Measurements from ENCODE around the gene ARTN. TPM values are rescaled to one million over a fixed set of nuclear protein-coding genes. Genes with fewer than 3 reads are reported as not detected.

The ARTN gene
- polyA plus RNA-seq, 3 donors, result 0.15 TPM; not detected in 2

- Mint-ChIP-seq H3K36me3 (peaks cover 29 to 31% of the 10 kb centered on the region in 2 donors), H3K4me1 (peaks cover 69% of the 10 kb centered on the region), H3K9me3 (peaks cover 0 to 2% (median 0%) of the 10 kb centered on the region in 7 donors), H3K4me3 (peak within 1 kb of the TSS; percentile 84 to 89), H3K27me3 (ENCODE audit: low read depth in 3 of 3) (peaks cover 4 to 8% (median 6%) of the 10 kb centered on the region in 3 donors), H3K27ac (peak within 1 kb of the TSS; percentile 37 to 75 (median 66))
- Histone ChIP-seq H3K79me2 (ENCODE audit: insufficient read depth, low read length) (peaks cover 35% of the 10 kb centered on the region), H3K9me3 (replicated peaks in 1 of 2; ENCODE audit: control insufficient read depth in 1 of 2, insufficient read depth in 1 of 2, low read length in 2 of 2) (no peaks in the 10 kb centered on the region), H3K27ac (ENCODE audit: low read depth in 1 of 2, low read length in 2 of 2) (peak within 1 kb of the TSS in 1 of 2 donors; percentile 6), H3K4me3 (replicated peaks in 1 of 3; ENCODE audit: low read depth in 2 of 3, low read length in 3 of 3) (peak within 1 kb of the TSS; percentile 29 to 98 (median 42)), H3K27me3 (ENCODE audit: control insufficient read depth in 2 of 2, insufficient read depth in 2 of 2, low read length in 2 of 2) (no peaks in the 10 kb centered on the region), H4K20me1 (ENCODE audit: insufficient read depth, low read length) (peaks cover 45% of the 10 kb centered on the region), H3K4me2 (replicated peaks; ENCODE audit: extremely low read depth, low read length, poor library complexity, severe bottlenecking) (peak within 1 kb of the TSS; percentile 91), H3K4me1 (ENCODE audit: control insufficient read depth in 1 of 2, insufficient read depth in 2 of 2, low read length in 2 of 2) (peaks cover 55 to 73% of the 10 kb centered on the region in 2 donors), H3K9ac (ENCODE audit: insufficient read depth, low read length, poor library complexity, severe bottlenecking) (peak within 1 kb of the TSS; percentile 34), H3K36me3 (replicated peaks in 1 of 2; ENCODE audit: control insufficient read depth in 1 of 2, insufficient read depth in 2 of 2, low read length in 2 of 2) (peaks cover 19 to 25% of the 10 kb centered on the region in 2 donors), H2AFZ (ENCODE audit: insufficient read depth, low read depth, low read length, poor library complexity, severe bottlenecking) (peak within 1 kb of the TSS; percentile 14)
- DNase-seq, result no peak
- no peak for TF ChIP-seq CTCF (IDR thresholded peaks at IDR 0.05)
- intact Hi-C loops (cut with micrococcal nuclease), result loop anchor here in 1 of 2 donors (10.0 kb wide), 2 partner anchors 324 to 376 kb away; partner anchors contain the start of genes ERI3 and KDM4A
- 8% methylated on average over 40 of the region's 54 CpGs for WGBS (ENCODE audit: insufficient coverage)
These were observed 45.1 kb downstream of the ARTN start, which contains the start of gene B4GALT2 for GRCh38 chr1:43978551-43979260. Gene B4GALT2 (plus strand): TSS chr1:43979210. CDS start chr1:43981161, 1,951 bp downstream.

GRCh38 chr1:43979261-43979527 lies 45.6 kb downstream of the ARTN start:
- peaks cover 65% of the 10 kb centered on the region for H3K4me1 Mint-ChIP-seq
- H3K4me1 ChIP-seq (ENCODE audit: control insufficient read depth in 1 of 2, insufficient read depth in 2 of 2, low read length in 2 of 2), result peaks cover 52 to 68% of the 10 kb centered on the region in 2 donors
- intact Hi-C loops (cut with micrococcal nuclease), result loop anchor here in 1 of 2 donors (10.0 kb wide), 2 partner anchors 324 to 376 kb away; partner anchors contain the start of genes ERI3 and KDM4A

More at GRCh38 chr1:43979261-43979527, 45.6 kb downstream of the ARTN start:
- Mint-ChIP-seq H3K27me3 (ENCODE audit: low read depth in 3 of 3) (peaks cover 4 to 6% (median 5%) of the 10 kb centered on the region in 3 donors), H3K4me3 (no peak overlapping the region), H3K27ac (no peak overlapping the region), H3K9me3 (peaks cover 0 to 2% (median 0%) of the 10 kb centered on the region in 7 donors), H3K36me3 (peaks cover 30 to 31% of the 10 kb centered on the region in 2 donors)
- H3K36me3 ChIP-seq (replicated peaks in 1 of 2; ENCODE audit: control insufficient read depth in 1 of 2, insufficient read depth in 2 of 2, low read length in 2 of 2), result peaks cover 19 to 25% of the 10 kb centered on the region in 2 donors
- peak overlapping the region; percentile 14 for H2AFZ ChIP-seq (ENCODE audit: insufficient read depth, low read depth, low read length, poor library complexity, severe bottlenecking)
- H3K4me3 ChIP-seq (replicated peaks in 1 of 3; ENCODE audit: low read depth in 2 of 3, low read length in 3 of 3), result peak overlapping the region in 2 of 3 experiments; percentile 9 to 68
- peaks cover 35% of the 10 kb centered on the region for H3K79me2 ChIP-seq (ENCODE audit: insufficient read depth, low read length)
- H4K20me1 ChIP-seq (ENCODE audit: insufficient read depth, low read length), result peaks cover 45% of the 10 kb centered on the region
- no peaks in the 10 kb centered on the region for H3K9me3 ChIP-seq (replicated peaks in 1 of 2; ENCODE audit: control insufficient read depth in 1 of 2, insufficient read depth in 1 of 2, low read length in 2 of 2)
- peak overlapping the region; percentile 27 for H3K9ac ChIP-seq (ENCODE audit: insufficient read depth, low read length, poor library complexity, severe bottlenecking)
- H3K27me3 ChIP-seq (ENCODE audit: control insufficient read depth in 2 of 2, insufficient read depth in 2 of 2, low read length in 2 of 2), result no peaks in the 10 kb centered on the region
- no peak for TF ChIP-seq CTCF (IDR thresholded peaks at IDR 0.05)
- no peak overlapping the region for H3K27ac ChIP-seq (ENCODE audit: low read depth in 1 of 2, low read length in 2 of 2)
- WGBS (ENCODE audit: insufficient coverage), result 0% methylated on average over 43 of the region's 45 CpGs
- peak overlapping the region; percentile 79 for H3K4me2 ChIP-seq (replicated peaks; ENCODE audit: extremely low read depth, low read length, poor library complexity, severe bottlenecking)
- DNase-seq, result no peak

Data from CD14-positive monocyte (primary cell).